ENCODE data around the gene SRRM5. TPM values are rescaled to one million over a fixed set of nuclear protein-coding genes. Genes with fewer than 3 reads are reported as not detected.

Gene SRRM5
- total and polyA plus RNA-seq, 2 of the 13 experiments (the other 11 are each of a cell fraction or from before 2014, with no cell fraction given) = 0.11 to 0.16 TPM

- TF ChIP-seq, protein P1, sequence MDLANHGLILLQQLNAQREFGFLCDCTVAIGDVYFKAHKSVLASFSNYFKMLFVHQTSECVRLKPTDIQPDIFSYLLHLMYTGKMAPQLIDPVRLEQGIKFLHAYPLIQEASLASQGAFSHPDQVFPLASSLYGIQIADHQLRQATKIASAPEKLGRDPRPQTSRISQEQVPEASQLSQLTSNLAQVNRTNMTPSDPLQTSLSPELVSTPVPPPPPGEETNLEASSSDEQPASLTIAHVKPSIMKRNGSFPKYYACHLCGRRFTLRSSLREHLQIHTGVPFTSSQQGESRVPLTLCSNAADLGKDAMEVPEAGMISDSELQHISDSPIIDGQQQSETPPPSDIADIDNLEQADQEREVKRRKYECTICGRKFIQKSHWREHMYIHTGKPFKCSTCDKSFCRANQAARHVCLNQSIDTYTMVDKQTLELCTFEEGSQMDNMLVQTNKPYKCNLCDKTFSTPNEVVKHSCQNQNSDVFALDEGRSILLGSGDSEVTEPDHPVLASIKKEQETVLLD (CRISPR knock-in tag; IDR thresholded peaks at IDR 0.05; ENCODE audit: low read depth) = peak; percentile 98
- TF ChIP-seq ZNF580 (CRISPR knock-in tag; IDR thresholded peaks at IDR 0.05; ENCODE audit: borderline replicate concordance, low read depth) (0 out of 2 replicates have a peak, but pooled peaks have one; percentile 19), KDM5A (IDR thresholded peaks at IDR 0.05; ENCODE audit: borderline replicate concordance, low read length) (peak; percentile 51; the same call in 1 of the 2 replicates), ZNF574 (CRISPR knock-in tag; IDR thresholded peaks at IDR 0.05) (peak; percentile 68; the same call in 1 of the 2 replicates), FOXA3 (CRISPR knock-in tag; IDR thresholded peaks at IDR 0.05) (peak; percentile 33; the same call in 1 of the 2 replicates)
- TF ChIP-seq, protein P2, sequence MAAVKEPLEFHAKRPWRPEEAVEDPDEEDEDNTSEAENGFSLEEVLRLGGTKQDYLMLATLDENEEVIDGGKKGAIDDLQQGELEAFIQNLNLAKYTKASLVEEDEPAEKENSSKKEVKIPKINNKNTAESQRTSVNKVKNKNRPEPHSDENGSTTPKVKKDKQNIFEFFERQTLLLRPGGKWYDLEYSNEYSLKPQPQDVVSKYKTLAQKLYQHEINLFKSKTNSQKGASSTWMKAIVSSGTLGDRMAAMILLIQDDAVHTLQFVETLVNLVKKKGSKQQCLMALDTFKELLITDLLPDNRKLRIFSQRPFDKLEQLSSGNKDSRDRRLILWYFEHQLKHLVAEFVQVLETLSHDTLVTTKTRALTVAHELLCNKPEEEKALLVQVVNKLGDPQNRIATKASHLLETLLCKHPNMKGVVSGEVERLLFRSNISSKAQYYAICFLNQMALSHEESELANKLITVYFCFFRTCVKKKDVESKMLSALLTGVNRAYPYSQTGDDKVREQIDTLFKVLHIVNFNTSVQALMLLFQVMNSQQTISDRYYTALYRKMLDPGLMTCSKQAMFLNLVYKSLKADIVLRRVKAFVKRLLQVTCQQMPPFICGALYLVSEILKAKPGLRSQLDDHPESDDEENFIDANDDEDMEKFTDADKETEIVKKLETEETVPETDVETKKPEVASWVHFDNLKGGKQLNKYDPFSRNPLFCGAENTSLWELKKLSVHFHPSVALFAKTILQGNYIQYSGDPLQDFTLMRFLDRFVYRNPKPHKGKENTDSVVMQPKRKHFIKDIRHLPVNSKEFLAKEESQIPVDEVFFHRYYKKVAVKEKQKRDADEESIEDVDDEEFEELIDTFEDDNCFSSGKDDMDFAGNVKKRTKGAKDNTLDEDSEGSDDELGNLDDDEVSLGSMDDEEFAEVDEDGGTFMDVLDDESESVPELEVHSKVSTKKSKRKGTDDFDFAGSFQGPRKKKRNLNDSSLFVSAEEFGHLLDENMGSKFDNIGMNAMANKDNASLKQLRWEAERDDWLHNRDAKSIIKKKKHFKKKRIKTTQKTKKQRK (IDR thresholded peaks at IDR 0.05; ENCODE audit: low read length) = no peak
These were observed 7.6 kb downstream of the SRRM5 start, which contains the start of gene ZNF428 (continued) for GRCh38 chr19:43619262-43620060.

Data from HepG2 (cell line).